Stimulated activated CD8-positive, alpha-beta memory T cell treated with anti-CD3 and anti-CD28 coated beads, Interleukin-7, amount 100 ng/mL, for 1 hour (primary cell): ENCODE data around the gene HSFX1.
"Not testable (repeated sequence)": the region's sequence is repeated elsewhere in the genome, so short reads cannot be mapped to it uniquely, and the experiment has no call there.

Experiments
- DNase-seq, 2 donors: peaks; one replicate each; pipeline ENCODE4 v3.0.0-alpha.2; 2020; ENCODE audit warnings: low read depth in 2 of 2

The HSFX1 gene

GRCh38 chrX:149773768-149774167 is at the start of gene HSFX1:
TSS of gene HSFX1 (plus strand) at chrX:149774068. CDS start at chrX:149774682, 614 bp downstream.
- DNase-seq = not testable (repeated sequence)

GRCh38 chrX:149727308-149727707 is 46.6 kb upstream of the HSFX1 start:
- not testable (repeated sequence) for DNase-seq

GRCh38 chrX:149742269-149742668 is 31.6 kb upstream of the HSFX1 start:
- DNase-seq = not testable (repeated sequence)

GRCh38 chrX:149746390-149747007 is 27.4 kb upstream of the HSFX1 start:
- not testable (repeated sequence) for DNase-seq

- DNase-seq = no peak
These were observed 16.4 kb upstream of the HSFX1 start for GRCh38 chrX:149757206-149758067.

GRCh38 chrX:149758068-149758714 is 15.7 kb upstream of the HSFX1 start:
- no peak for DNase-seq

- not testable (repeated sequence) for DNase-seq
These were observed 15.2 kb upstream of the HSFX1 start for GRCh38 chrX:149758715-149759078.

GRCh38 chrX:149759824-149760223 is 14.0 kb upstream of the HSFX1 start:
- no peak for DNase-seq

GRCh38 chrX:149760965-149761364 is 12.9 kb upstream of the HSFX1 start:
- no peak for DNase-seq

- DNase-seq = not testable (repeated sequence)
These were observed 11.8 kb upstream of the HSFX1 start for GRCh38 chrX:149761858-149762674.

- no peak for DNase-seq
These were observed 10.9 kb upstream of the HSFX1 start for GRCh38 chrX:149762696-149763614.

- not testable (repeated sequence) for DNase-seq
These were observed 3.5 kb upstream of the HSFX1 start for GRCh38 chrX:149770344-149770743.

GRCh38 chrX:149773026-149773425 is 842 bp upstream of the HSFX1 start:
- not testable (repeated sequence) for DNase-seq

GRCh38 chrX:149777999-149778398 is 4.1 kb downstream of the HSFX1 start:
- DNase-seq = not testable (repeated sequence)

GRCh38 chrX:149781727-149782126 is 7.9 kb downstream of the HSFX1 start, which contains the start of gene MAGEA9:
TSS of gene MAGEA9 (plus strand) at chrX:149781930. CDS start at chrX:149786211, 4,281 bp downstream.
- not testable (repeated sequence) for DNase-seq

- DNase-seq = not testable (repeated sequence)
These were observed 21.7 kb downstream of the HSFX1 start for GRCh38 chrX:149795531-149795930.

- DNase-seq = no peak
These were observed 25.3 kb downstream of the HSFX1 start for GRCh38 chrX:149799095-149799714.

GRCh38 chrX:149799938-149800337 is 26.1 kb downstream of the HSFX1 start:
- no peak for DNase-seq

- DNase-seq = no peak
These were observed 29.7 kb downstream of the HSFX1 start for GRCh38 chrX:149803458-149804062.

GRCh38 chrX:149804102-149804501 is 30.2 kb downstream of the HSFX1 start:
- no peak for DNase-seq
